ENCODE data around the gene C1orf122. TPM values are rescaled to one million over a fixed set of nuclear protein-coding genes. Genes with fewer than 3 reads are reported as not detected.

C1orf122 gene
- total and polyA plus RNA-seq, 2 of the 13 experiments (the other 11 are each of a cell fraction or from before 2014, with no cell fraction given) = 18.7 to 40.6 TPM

DNA sequence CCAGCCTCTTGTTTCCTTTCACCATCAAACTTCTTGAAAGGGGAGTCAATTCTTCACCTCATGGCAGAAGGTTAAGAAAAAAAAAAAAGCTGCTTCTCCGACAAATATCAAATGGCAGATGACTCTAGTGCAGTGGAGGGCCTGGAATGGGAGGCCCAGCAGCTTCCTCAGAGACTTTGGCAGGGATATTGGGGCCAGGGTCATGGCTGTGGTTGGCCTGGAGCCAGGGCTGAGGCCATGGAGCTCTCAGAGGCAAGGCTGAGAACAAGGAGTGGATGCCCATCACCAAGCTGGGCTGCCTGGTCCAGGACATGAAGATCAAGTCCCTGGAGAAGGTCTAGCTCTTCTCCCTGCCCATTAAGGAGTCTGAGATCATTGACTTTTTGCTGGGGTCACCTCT lies 33.1 kb downstream of the C1orf122 start:
- CTCF ChIA-PET (ENCODE audit: low intra/inter-chr PET ratio, low total read pairs) = no interaction called here
- no peaks in the 10 kb centered on the region for H3K9me3 ChIP-seq (ENCODE audit: low read length)
- H3K79me2 ChIP-seq (ENCODE audit: insufficient read depth, low read length) = no peaks in the 10 kb centered on the region
- H3K27ac ChIP-seq (ENCODE audit: extremely low read length, insufficient read depth, low read length) = no peak overlapping the region
- no peak for ATAC-seq
- H3K9ac ChIP-seq (ENCODE audit: insufficient read depth, low read depth, low read length) = no peak overlapping the region
- no peaks in the 10 kb centered on the region for H3K4me1 ChIP-seq (ENCODE audit: insufficient read depth, low read length)
- H4K20me1 ChIP-seq (ENCODE audit: insufficient read depth, low read length) = no peaks in the 10 kb centered on the region
- no peak for TF ChIP-seq ZMYM3 (CRISPR knock-in tag; IDR thresholded peaks at IDR 0.05)
- in situ Hi-C loops (cut with HindIII; ENCODE audit: extremely low pct_ligation_motif_present, low pct_unique_long_range_greater_than_20kb) = no loop called here
- no peak for FAIRE-seq
- no TSS peak for BruUV-seq (replicated peaks)
- H3K4me3 ChIP-seq (replicated peaks in 1 of 3; ENCODE audit: insufficient read depth in 1 of 3, low read depth in 2 of 3, low read length in 3 of 3) = no peak overlapping the region
- H3K36me3 ChIP-seq (replicated peaks in 1 of 2; ENCODE audit: control insufficient read depth in 1 of 2, insufficient read depth in 2 of 2, low read length in 2 of 2) = peaks cover 14 to 42% of the 10 kb centered on the region in 2 experiments; a peak in 4 of 5 replicates
- H2AFZ ChIP-seq (ENCODE audit: low read length) = no peak overlapping the region
- no peak for DNase-seq (ENCODE audit: low spot score)
- WGBS (ENCODE audit: low lambda C conversion rate) = 96% methylated on average over 1 of the region's 1 CpG
- no peak overlapping the region for H3K4me2 ChIP-seq (ENCODE audit: low read depth, low read length)
- POLR2A ChIA-PET = interaction anchor here (1.1 kb wide), 1 partner anchor 14 kb away, joined by 4 read pairs; no protein-coding TSS in a partner anchor
- intact Hi-C loops (cut with micrococcal nuclease; ENCODE audit: unreplicated experiment) = no loop called here
- H3K27me3 ChIP-seq (ENCODE audit: control insufficient read depth in 1 of 2, insufficient read depth in 2 of 2, low read length in 2 of 2) = no peaks in the 10 kb centered on the region

- Histone ChIP-seq H3K27me3 (ENCODE audit: control insufficient read depth in 1 of 2, insufficient read depth in 2 of 2, low read length in 2 of 2) (no peaks in the 10 kb centered on the region), H3K4me3 (replicated peaks in 1 of 3; ENCODE audit: insufficient read depth in 1 of 3, low read depth in 2 of 3, low read length in 3 of 3) (no peak overlapping the region), H3K27ac (ENCODE audit: extremely low read length, insufficient read depth, low read length) (no peak overlapping the region), H3K4me2 (ENCODE audit: low read depth, low read length) (no peak overlapping the region), H3K4me1 (ENCODE audit: insufficient read depth, low read length) (no peaks in the 10 kb centered on the region), H3K36me3 (replicated peaks in 1 of 2; ENCODE audit: control insufficient read depth in 1 of 2, insufficient read depth in 2 of 2, low read length in 2 of 2) (peaks cover 14 to 34% of the 10 kb centered on the region in 2 experiments; a peak in 4 of 5 replicates), H3K9ac (ENCODE audit: insufficient read depth, low read depth, low read length) (no peak overlapping the region), H3K9me3 (ENCODE audit: low read length) (no peaks in the 10 kb centered on the region), H4K20me1 (ENCODE audit: insufficient read depth, low read length) (no peaks in the 10 kb centered on the region), H3K79me2 (ENCODE audit: insufficient read depth, low read length) (no peaks in the 10 kb centered on the region), H2AFZ (ENCODE audit: low read length) (no peak overlapping the region)
- ChIA-PET CTCF (ENCODE audit: low intra/inter-chr PET ratio, low total read pairs) (no interaction called here), POLR2A (interaction anchor here (1.1 to 1.3 kb wide), 2 partner anchors 15 to 18 kb away, joined by 4 read pairs; partner anchors contain the start of gene MTF1)
- no TSS peak for BruUV-seq (replicated peaks)
- 82% methylated on average over 3 of the region's 3 CpGs for WGBS (ENCODE audit: low lambda C conversion rate)
- DNase-seq (ENCODE audit: low spot score) (no peak), FAIRE-seq (no peak), ATAC-seq (no peak)
- intact Hi-C loops (cut with micrococcal nuclease; ENCODE audit: unreplicated experiment) = no loop called here
- TF ChIP-seq ZNF720 (CRISPR knock-in tag; IDR thresholded peaks at IDR 0.05) = no peak
- no peak for TF ChIP-seq ZNF180 (CRISPR knock-in tag; IDR thresholded peaks at IDR 0.05; ENCODE audit: borderline replicate concordance, low read depth)
- TF ChIP-seq ZNF749 (CRISPR knock-in tag; IDR thresholded peaks at IDR 0.05; ENCODE audit: borderline replicate concordance) = no peak
- TF ChIP-seq, protein P1, sequence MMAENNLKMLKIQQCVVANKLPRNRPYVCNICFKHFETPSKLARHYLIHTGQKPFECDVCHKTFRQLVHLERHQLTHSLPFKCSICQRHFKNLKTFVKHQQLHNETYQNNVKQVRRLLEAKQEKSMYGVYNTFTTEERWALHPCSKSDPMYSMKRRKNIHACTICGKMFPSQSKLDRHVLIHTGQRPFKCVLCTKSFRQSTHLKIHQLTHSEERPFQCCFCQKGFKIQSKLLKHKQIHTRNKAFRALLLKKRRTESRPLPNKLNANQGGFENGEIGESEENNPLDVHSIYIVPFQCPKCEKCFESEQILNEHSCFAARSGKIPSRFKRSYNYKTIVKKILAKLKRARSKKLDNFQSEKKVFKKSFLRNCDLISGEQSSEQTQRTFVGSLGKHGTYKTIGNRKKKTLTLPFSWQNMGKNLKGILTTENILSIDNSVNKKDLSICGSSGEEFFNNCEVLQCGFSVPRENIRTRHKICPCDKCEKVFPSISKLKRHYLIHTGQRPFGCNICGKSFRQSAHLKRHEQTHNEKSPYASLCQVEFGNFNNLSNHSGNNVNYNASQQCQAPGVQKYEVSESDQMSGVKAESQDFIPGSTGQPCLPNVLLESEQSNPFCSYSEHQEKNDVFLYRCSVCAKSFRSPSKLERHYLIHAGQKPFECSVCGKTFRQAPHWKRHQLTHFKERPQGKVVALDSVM (CRISPR knock-in tag; IDR thresholded peaks at IDR 0.05) = peak; percentile 57; the same call in 1 of the 2 replicates
- TF ChIP-seq, protein P2, sequence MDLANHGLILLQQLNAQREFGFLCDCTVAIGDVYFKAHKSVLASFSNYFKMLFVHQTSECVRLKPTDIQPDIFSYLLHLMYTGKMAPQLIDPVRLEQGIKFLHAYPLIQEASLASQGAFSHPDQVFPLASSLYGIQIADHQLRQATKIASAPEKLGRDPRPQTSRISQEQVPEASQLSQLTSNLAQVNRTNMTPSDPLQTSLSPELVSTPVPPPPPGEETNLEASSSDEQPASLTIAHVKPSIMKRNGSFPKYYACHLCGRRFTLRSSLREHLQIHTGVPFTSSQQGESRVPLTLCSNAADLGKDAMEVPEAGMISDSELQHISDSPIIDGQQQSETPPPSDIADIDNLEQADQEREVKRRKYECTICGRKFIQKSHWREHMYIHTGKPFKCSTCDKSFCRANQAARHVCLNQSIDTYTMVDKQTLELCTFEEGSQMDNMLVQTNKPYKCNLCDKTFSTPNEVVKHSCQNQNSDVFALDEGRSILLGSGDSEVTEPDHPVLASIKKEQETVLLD (CRISPR knock-in tag; IDR thresholded peaks at IDR 0.05; ENCODE audit: low read depth) = no peak
- no peak for TF ChIP-seq FOXM1 (CRISPR knock-in tag; IDR thresholded peaks at IDR 0.05)
- TF ChIP-seq, protein P3, sequence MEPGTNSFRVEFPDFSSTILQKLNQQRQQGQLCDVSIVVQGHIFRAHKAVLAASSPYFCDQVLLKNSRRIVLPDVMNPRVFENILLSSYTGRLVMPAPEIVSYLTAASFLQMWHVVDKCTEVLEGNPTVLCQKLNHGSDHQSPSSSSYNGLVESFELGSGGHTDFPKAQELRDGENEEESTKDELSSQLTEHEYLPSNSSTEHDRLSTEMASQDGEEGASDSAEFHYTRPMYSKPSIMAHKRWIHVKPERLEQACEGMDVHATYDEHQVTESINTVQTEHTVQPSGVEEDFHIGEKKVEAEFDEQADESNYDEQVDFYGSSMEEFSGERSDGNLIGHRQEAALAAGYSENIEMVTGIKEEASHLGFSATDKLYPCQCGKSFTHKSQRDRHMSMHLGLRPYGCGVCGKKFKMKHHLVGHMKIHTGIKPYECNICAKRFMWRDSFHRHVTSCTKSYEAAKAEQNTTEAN (CRISPR knock-in tag; conservative IDR thresholded peaks at IDR 0.05) = no peak
- TF ChIP-seq ZNF235 (CRISPR knock-in tag; IDR thresholded peaks at IDR 0.05; ENCODE audit: borderline replicate concordance) = no peak
- TF ChIP-seq ZNF121 (CRISPR knock-in tag; IDR thresholded peaks at IDR 0.05) = peak; percentile 84
- no peak for TF ChIP-seq ZNF547 (CRISPR knock-in tag; IDR thresholded peaks at IDR 0.05)
- TF ChIP-seq ZNF644 (CRISPR knock-in tag; IDR thresholded peaks at IDR 0.05; ENCODE audit: low read depth) = no peak
- in situ Hi-C loops (cut with HindIII; ENCODE audit: extremely low pct_ligation_motif_present, low pct_unique_long_range_greater_than_20kb) = no loop called here
Measured at GRCh38 chr1:37841652-37842051, 34.1 kb downstream of the C1orf122 start.
